Measurements from ENCODE around the gene FHAD1. TPM values are rescaled to one million over a fixed set of nuclear protein-coding genes. Genes with fewer than 3 reads are reported as not detected.

Gene FHAD1
- total RNA-seq, 4 donors from 2014 or later, result 0.54 to 1.9 (median 0.75) TPM

DNA sequence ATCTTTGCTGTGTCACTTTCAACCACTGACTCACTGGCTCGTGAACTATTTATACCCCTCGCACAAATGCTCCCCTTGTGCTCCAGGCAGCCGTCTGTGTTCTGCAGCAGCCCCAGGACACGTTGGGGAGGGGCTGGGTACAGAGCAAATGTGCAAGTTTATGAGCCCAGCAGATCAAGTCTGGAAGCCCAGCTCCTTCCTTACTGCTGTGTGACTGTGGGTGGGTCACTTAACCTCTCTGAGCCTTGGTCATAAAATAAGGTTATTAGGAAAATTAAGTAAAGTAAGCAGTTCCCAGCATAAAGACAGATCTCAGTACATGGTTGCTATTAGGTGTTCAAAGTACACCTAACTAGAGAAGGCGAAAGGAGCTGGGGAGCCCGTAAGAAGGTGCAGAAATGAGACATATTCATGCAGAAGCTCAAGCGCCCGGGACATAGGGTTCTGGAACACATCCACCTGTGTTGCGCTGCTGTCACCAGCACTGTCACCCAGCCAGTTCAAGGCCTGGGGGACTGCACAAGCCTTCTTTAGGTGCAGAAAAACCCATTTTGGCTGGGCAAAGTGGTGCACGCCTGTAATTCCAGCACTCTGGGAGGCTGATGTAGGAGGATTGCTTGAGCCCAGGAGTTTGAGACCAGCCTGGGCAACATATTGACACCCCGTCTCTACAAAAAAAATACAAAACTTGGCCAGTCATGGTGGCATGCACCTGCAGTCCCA lies 176.5 kb downstream of the FHAD1 start:
- no peak for DNase-seq
- 89 to 90% methylated on average over 11 of the region's 11 CpGs for WGBS, 2 donors
- H3K9me3 ChIP-seq, result no peaks in the 10 kb centered on the region
- peaks cover 12 to 28% of the 10 kb centered on the region in 2 donors for H3K4me1 ChIP-seq
- H3K27me3 ChIP-seq, result no peaks in the 10 kb centered on the region
- no peak overlapping the region for H3K27ac ChIP-seq
- H3K36me3 ChIP-seq, result peaks cover 5 to 19% of the 10 kb centered on the region in 2 donors
- TF ChIP-seq POLR2A (IDR thresholded peaks at IDR 0.05), result no peak
- TF ChIP-seq, protein P1, sequence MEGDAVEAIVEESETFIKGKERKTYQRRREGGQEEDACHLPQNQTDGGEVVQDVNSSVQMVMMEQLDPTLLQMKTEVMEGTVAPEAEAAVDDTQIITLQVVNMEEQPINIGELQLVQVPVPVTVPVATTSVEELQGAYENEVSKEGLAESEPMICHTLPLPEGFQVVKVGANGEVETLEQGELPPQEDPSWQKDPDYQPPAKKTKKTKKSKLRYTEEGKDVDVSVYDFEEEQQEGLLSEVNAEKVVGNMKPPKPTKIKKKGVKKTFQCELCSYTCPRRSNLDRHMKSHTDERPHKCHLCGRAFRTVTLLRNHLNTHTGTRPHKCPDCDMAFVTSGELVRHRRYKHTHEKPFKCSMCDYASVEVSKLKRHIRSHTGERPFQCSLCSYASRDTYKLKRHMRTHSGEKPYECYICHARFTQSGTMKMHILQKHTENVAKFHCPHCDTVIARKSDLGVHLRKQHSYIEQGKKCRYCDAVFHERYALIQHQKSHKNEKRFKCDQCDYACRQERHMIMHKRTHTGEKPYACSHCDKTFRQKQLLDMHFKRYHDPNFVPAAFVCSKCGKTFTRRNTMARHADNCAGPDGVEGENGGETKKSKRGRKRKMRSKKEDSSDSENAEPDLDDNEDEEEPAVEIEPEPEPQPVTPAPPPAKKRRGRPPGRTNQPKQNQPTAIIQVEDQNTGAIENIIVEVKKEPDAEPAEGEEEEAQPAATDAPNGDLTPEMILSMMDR (IDR thresholded peaks at IDR 0.05), result no peak
- no peak overlapping the region for H3K4me3 ChIP-seq (replicated peaks in 1 of 3)
- intact Hi-C loops (cut with DNase I), result no loop called here

DNA sequence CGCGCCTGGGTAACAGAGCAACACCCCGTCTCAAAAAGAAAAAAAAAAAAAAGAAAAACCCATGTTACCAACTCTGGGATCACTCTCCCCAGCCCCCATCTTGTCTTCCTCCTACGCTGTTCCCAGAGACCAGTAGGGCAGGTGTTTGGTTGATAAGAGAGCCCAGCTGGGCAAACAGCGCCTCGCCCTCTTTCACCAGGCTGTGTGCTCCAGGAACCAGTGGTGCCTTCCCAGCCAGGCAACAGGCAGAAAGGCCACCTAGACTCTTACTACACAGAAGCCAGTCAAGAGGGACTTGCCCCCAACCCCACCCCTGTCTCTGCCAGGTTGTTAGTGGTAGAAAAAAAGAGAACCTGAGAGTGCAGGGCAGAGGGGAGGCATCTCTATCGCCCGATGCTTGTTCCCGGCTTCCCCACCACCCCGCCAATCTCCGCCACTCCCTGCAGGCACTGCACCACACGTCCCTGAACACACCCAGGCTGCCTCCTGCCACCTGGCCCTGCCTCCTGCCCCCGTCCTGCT lies 177.2 kb downstream of the FHAD1 start:
- Histone ChIP-seq H3K36me3 (peaks cover 5 to 22% of the 10 kb centered on the region in 2 donors), H3K4me3 (replicated peaks in 1 of 3) (no peak overlapping the region), H3K9me3 (no peaks in the 10 kb centered on the region), H3K27me3 (no peaks in the 10 kb centered on the region), H3K4me1 (peaks cover 5 to 22% of the 10 kb centered on the region in 2 donors), H3K27ac (peak overlapping the region in 2 of 3 donors; percentile 17 to 22)
- no peak for TF ChIP-seq POLR2A (IDR thresholded peaks at IDR 0.05)
- TF ChIP-seq, protein P1 (IDR thresholded peaks at IDR 0.05), result no peak
- 58 to 79% methylated on average over 13 of the region's 13 CpGs for WGBS, 2 donors
- DNase-seq, result peak; percentile 69 to 74
- intact Hi-C loops (cut with DNase I), result no loop called here

DNA sequence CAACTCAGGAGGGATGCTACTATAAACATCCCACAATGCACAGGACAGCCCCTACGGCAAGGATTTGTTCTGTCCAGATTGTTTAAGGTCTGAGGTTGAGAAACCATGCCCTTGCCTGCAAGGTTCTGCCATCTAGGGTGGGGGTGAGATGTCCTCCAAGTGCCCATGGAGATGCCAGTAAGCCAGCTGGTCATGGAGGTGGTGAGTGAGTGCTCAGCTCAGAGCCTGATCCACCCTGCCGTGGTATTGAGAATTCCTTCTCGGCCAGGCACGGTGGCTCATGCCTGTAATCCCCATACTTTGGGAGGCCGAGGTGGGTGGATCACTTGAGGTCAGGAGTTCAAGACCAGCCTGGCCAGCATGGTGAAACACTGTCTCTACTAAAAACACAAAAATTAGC lies 178.0 kb downstream of the FHAD1 start:
- peaks cover 5 to 22% of the 10 kb centered on the region in 2 donors for H3K36me3 ChIP-seq
- no peaks in the 10 kb centered on the region for H3K9me3 ChIP-seq
- DNase-seq, result no peak
- peaks cover 5 to 16% of the 10 kb centered on the region in 2 donors for H3K4me1 ChIP-seq
- intact Hi-C loops (cut with DNase I), result no loop called here
- WGBS, 2 donors, result 93 to 94% methylated on average over 4 to 5 of the region's 5 CpGs
- H3K27me3 ChIP-seq, result no peaks in the 10 kb centered on the region
- no peak overlapping the region for H3K4me3 ChIP-seq (replicated peaks in 1 of 3)
- no peak overlapping the region for H3K27ac ChIP-seq
- TF ChIP-seq, protein P1 (IDR thresholded peaks at IDR 0.05), result no peak
- TF ChIP-seq POLR2A (IDR thresholded peaks at IDR 0.05), result no peak

DNA sequence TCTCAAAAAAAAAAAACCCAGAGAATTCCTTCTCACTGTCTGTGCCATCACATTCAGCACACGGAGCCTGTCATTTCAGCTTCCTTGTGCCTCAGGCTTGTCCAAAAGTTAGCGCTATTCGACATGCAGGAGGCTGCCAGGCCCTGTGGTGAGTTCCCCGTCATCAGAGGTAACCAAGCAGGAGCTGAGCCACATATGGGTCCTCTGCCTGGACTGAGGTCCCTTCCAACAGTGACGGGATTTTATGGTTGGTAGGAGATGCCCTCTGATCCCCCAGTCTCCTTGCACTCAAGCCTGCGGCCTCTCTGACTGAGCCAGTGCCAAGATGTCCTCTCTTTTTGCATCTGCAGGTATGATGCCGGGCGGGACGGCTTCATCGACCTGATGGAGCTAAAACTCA lies 178.5 kb downstream of the FHAD1 start:
- DNase-seq, result no peak
- intact Hi-C loops (cut with DNase I), result no loop called here
- Histone ChIP-seq H3K36me3 (peaks cover 5 to 22% of the 10 kb centered on the region in 2 donors), H3K4me3 (replicated peaks in 1 of 3) (no peak overlapping the region), H3K27me3 (no peaks in the 10 kb centered on the region), H3K9me3 (no peaks in the 10 kb centered on the region), H3K4me1 (peaks cover 5 to 16% of the 10 kb centered on the region in 2 donors), H3K27ac (no peak overlapping the region)
- 99 to 100% methylated on average over 2 to 10 of the region's 10 CpGs for WGBS, 2 donors
- TF ChIP-seq, protein P1 (IDR thresholded peaks at IDR 0.05), result no peak
- no peak for TF ChIP-seq POLR2A (IDR thresholded peaks at IDR 0.05)

DNA sequence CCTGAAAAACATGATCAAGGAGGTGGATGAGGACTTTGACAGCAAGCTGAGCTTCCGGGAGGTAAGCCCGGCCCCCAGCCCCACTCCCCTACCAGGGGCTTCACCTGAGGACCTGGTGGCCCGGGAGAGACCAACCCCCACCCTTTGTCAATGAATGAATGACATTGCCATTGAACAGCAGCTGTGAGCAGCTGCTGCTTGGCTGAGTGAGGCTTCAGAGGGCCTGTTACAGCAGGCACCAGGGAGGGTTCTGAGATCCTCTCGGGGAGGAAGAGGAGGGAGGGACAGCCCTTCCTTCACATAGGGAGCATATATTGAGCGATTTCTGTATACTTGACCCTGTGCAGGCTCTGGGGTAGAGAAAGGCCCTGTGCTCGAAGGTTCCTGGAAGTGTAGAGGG lies 178.9 kb downstream of the FHAD1 start:
- Histone ChIP-seq H3K9me3 (no peaks in the 10 kb centered on the region), H3K4me3 (replicated peaks in 1 of 3) (no peak overlapping the region), H3K36me3 (peaks cover 9 to 22% of the 10 kb centered on the region in 2 donors), H3K27ac (no peak overlapping the region), H3K27me3 (no peaks in the 10 kb centered on the region), H3K4me1 (peaks cover 5 to 16% of the 10 kb centered on the region in 2 donors)
- intact Hi-C loops (cut with DNase I), result no loop called here
- TF ChIP-seq, protein P1 (IDR thresholded peaks at IDR 0.05), result no peak
- WGBS, 2 donors, result 81 to 93% methylated on average over 4 to 6 of the region's 6 CpGs
- no peak for DNase-seq

Data from thyroid gland (tissue), 4 donors.